Kasumi-1 (cell line): ENCODE measurements around the gene ANKRD37.
A peak's percentile ranks its signal among the peaks of the same experiment; 100 is the strongest.

Source experiments
- DNase-seq, 2 experiments: peaks; one replicate each; lab custom pipeline; 2025; lab: John Stamatoyannopoulos, UW

ANKRD37 gene

DNA sequence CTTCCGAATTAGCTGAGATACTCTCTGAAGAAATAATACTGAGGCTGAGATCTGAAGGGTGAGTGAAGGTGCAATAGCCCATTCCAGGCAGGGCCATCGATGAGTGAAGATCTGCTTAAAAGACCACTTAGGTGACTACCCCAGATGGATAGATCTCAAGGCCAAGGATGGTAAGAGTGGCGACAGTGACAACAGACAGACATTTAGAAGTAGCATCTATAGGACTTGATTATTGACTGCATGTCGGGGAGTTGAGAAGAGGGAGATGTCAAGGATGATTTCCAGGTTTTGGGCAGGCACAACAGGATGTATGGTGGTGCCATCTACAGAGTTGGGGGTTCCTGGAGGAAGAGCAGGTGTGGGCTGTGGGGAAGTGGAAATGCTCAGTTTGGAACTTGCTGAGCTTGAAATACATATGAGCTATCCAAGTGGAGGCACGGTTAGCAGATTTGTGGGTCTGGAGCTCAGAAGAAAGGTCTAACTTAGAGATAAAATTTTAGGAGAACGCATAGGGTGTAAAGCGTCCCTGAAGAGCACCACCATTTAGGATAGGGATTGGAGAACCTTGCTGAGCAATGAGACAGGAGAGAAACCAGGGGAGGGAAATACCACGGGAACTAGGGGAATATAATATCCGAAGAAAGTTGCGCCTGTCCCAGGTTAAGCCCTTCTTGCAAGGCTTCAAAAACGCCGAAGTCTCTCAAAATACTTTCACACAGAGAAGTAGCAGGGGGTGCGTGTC, 28.4 kb downstream of the ANKRD37 start:
- peak; percentile 44 to 62 for DNase-seq

DNA sequence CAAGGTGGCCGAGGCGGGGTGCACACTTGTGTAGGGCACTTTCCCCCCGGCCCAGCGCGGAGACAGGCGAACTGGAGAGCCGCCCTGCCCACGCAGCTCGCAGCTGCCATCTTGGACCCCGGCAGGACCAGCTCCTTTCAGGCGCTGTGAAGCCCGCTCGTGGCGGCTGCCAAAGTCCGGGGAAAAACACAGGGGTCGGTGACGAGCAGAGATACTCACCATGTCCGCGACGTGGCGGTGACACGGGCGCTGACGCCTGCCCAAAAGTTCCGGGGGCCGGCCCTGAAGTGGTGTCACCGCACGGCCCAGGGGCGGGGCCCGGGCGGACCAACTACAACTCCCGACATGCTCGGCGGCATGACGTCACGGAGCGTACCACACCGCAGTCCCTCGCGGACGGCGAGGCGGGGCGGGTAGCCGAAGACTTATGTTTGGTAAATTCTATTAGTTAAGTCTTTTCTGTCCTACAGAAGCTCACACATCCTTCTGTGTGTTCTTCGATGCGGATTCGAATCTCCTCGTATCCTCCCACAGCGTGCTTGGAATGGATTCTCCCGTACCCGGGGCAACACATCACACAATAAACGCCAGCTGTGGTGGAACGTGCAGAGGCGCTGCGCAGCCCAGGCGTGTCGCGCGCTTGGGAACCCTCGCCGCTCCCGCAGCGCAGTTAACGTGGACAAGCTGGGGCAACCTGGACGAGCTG, 29.2 kb downstream of the ANKRD37 start, which contains the start of gene UFSP2:
TSS of gene UFSP2 (minus strand) at position 318 of the 706 bp plus-strand sequence. CDS start at position 222, 96 bp downstream.
- DNase-seq: peak; percentile 82 to 88

DNA sequence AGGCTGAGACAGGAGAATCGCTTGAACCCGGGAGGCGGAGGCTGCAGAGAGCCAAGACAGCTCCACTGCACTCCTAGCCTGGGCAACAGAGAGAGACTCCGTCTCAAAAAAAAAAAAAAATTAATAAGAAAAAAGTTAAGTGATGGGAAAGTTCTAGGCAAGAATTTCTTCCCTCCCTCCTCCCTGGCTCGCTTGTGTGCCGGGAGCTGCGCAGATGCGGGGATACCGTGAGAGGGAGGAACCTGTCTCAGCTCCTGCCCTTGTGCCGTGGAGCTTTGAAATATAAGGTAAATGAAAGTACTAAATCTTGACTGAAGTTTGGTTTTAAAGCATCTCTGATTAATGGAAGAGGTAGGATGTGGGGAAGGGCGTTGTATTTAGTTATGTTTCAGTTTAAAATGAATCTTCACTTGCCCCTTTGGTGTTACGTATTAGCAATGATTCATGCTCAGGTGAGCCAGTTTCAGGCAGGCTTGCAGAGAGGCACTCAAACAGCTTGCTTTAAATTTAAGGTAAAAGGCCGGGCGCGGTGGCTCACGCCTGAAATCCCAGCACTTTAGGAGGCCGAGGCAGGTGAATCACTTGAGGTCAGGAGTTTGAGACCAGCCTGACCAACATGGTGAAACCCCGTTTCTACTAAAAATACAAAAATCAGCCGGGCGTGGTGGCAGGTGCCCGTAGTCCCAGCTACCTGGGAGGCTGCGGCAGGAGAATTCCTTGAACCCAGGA, 30.5 kb downstream of the ANKRD37 start:
- DNase-seq: no peak

DNA sequence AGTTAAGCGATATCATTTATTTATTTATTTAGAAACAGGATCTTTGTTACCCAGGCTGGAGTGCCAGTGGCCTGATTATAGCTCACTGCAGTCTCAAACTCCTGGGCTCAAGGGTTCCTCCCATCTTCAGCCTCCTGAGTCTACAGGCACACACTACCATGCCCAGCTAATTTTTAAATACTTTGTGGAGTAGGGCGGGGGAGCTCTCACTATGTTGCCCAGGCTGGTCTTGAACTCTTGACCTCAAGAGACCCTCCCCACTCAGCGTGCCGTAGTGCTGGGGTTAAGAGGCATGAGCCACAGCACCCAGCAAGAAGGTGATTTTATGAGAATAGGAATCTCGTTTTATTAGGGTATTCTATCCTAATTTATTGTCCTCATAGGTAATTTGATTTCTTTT, 33.0 kb downstream of the ANKRD37 start:
- no peak for DNase-seq

DNA sequence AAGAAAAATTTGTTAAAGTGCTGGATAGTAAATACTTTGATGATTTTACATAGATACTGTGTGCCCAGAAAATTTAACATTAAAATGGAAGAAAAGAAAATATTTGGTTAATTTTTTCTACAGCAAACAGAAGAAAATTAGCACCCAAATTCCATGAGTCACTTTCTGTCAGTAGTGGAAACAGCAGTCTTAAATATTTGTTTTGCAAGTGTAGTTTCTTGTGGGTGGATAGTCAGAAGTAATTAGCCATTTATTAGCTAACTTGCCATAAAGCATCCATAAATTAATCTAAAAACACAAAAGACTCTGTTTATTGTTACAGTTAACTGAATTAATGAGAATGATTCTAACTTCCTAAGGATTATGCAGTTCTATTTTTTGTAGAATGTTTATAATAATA, 38.8 kb downstream of the ANKRD37 start:
- no peak for DNase-seq

DNA sequence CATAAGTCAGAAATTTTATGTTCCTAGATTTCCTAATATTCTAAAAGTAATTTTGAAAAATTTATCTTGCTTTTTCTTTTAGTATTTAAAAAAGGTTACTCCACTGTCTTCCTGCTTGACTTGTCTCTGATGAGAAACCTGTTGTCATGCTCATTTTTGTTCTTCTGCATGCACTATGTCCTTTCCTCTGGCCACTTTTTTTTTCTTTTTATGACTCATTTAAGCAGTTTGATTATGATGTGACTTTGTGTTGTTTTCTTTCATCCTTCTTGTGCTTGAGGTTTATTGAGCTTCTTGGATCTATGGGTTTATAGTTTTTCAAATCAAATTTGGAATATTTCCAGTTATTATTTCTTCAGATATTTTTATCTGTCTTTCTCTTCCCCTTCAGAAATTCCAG, 41.2 kb downstream of the ANKRD37 start:
- DNase-seq: no peak

DNA sequence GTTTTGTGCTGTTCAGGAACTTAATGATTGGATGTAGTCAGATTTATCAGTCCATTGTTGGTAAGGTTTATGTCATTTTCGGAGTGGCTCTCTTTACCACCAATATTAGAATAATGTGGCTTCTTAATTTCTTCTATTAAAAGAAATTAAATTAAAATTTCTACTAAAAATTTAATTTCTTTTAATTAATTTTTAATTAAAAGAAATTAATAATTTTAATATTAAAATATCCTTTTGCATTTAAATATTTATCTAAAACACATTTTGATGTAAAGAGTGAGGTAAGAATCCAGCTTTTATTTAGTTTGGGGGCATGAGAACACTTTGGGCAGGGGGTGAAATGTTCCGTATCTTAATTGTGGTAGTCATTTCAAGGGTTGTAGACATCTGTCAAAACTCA, 44.8 kb downstream of the ANKRD37 start:
- DNase-seq: no peak

DNA sequence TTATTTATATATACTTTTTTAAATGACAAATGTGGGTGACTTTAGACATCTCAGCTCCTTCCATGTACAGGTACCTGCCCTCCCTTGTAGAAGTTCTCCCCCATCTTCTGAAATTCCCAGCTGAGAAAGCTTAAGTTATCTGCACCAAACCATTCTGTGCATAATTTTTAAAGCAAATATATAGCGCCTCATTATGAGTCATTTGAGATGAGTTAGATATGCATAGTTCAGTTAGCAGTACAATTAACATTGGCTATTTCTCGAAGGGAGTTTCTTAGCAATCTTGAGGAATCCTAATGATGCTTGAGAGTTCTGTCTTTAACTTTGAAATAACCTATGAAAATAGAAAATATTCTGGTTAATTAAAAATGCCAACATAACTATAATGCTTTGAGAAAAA, 48.6 kb downstream of the ANKRD37 start:
- no peak for DNase-seq
